Activated naive CD8-positive, alpha-beta T cell treated with anti-CD3 and anti-CD28 coated beads, Interleukin-2, amount 50 U/mL, for 16 hours (primary cell): ENCODE data around the gene MRPL23.

Experiments
- DNase-seq: peaks from one replicate; pipeline ENCODE4 v3.0.0-alpha.2; 2020; ENCODE audit warnings: low read depth, low spot score

The MRPL23 gene

GRCh38 chr11:1921574-1922141 is 25.5 kb upstream of the MRPL23 start:
- DNase-seq = no peak

DNA sequence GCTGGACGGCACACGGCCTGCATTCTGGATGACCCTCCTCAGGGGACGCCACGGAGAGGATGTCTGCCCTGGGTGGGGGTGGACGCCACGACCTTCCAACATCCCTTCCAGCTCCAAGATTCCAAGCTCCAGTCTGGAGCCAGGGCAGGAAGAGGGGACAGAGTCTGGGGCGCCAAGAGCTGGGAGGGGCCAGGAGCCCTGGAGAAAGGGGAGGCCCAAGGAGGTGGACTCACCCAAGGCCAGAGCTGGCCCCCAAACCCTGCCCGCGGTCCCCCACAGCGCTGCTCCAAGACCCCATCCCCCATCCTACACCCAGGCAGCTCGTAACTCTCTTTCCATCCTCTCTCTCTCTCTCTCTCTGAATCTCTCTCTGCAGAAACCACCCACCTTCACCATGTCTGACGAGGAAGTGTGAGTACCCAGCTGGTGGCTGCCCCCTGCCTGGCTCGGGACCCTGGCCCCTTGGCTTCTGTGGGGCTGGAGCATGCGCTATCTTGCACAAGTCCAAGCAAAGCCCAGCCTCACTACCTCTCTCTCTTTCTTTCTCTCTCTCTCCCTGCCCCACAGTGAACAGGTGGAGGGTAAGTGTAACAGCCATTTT is 24.6 kb upstream of the MRPL23 start:
- no peak for DNase-seq

GRCh38 chr11:1923201-1923956 is 23.8 kb upstream of the MRPL23 start:
- DNase-seq = no peak

- DNase-seq = no peak
Observed at GRCh38 chr11:1924181-1924580, 23.0 kb upstream of the MRPL23 start.

- DNase-seq = no peak
Observed at GRCh38 chr11:1924646-1925372, 22.3 kb upstream of the MRPL23 start.

DNA sequence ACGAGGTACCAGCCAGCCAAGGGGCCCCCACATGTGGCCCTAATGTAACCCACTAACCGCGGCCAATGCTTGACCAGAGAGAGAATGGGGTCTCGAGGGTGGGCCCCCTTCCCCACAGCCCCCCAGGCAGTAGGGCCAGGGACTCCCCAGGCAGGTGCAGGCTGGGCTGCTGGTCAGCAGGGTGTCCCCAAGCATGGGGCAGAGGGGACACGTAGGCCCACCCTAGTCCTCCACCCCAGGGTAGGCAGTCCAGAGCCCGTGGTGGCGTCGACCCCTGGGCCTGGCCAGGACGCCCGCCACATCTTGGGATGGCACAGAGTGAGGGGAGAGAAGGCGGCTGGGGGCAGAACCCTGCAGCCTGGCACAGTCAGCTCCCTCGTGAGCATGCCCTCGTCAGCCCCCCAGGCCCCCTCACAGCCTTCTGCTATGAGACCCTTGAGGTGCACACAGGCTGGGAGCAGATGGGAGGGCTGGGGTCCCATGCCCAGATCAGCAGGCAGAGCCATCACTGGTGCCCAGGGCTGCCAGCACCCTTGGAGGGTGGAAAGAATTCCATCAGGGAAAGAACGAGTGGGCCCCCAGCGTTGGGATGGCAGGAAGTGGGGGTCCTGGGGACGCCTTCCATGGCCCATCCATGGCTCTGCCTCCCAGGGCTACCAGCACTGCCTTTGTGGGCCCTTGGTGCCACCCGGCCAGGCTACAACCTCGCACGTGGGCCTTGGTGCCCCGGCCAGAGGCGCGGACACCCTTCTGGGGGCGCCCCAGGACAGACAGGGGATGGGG is 21.6 kb upstream of the MRPL23 start:
- DNase-seq = no peak

GRCh38 chr11:1926156-1927025 is 20.7 kb upstream of the MRPL23 start:
- DNase-seq = no peak

- DNase-seq = no peak
Observed at GRCh38 chr11:1927026-1927847, 19.9 kb upstream of the MRPL23 start.

- DNase-seq = no peak
Observed at GRCh38 chr11:1927848-1928469, 19.2 kb upstream of the MRPL23 start.

- DNase-seq = no peak
Observed at GRCh38 chr11:1928470-1928890, 18.7 kb upstream of the MRPL23 start.

DNA sequence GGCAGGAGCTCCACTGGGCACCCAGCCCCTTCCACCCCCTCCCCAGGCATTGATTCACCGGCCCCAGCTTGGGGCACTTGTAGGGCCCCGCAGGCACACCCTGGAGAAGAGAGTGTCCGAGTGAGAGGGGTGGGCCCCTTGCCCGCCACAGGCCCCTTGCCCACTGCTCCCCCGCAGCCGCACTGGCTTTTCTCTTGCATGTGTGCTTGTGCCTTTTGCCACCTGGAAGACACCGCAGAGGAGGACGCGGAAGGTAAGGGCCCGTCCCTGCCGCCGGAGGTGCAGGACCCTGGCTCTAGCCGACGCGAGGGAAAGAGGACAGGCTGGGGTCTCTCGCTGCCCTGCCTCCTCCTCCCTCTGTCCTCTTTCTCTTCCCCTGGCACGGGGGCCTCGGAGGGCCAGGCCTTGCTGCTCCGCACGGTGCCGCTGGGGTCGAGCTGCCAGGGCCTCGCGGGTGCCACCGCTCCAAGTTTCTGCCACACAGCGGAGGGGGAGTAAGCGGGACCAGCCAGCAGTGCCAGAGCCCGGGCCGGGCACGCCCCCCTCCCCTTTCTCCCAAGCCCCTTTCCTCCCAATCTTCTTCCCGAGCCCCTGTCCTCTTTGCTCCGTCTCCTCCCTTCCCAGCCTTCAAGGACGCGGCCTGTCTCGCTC is 18.1 kb upstream of the MRPL23 start:
- DNase-seq = no peak

- DNase-seq = no peak
Observed at GRCh38 chr11:1929621-1930461, 17.3 kb upstream of the MRPL23 start.

GRCh38 chr11:1930462-1930830 is 16.7 kb upstream of the MRPL23 start:
- no peak for DNase-seq

- DNase-seq = no peak
Observed at GRCh38 chr11:1931341-1932104, 15.6 kb upstream of the MRPL23 start.

- DNase-seq = no peak
Observed at GRCh38 chr11:1932105-1932480, 15.0 kb upstream of the MRPL23 start.

- DNase-seq = no peak
Observed at GRCh38 chr11:1932681-1933080, 14.5 kb upstream of the MRPL23 start.
